Lower leg skin (tissue), 4 donors: Measurements from ENCODE around the gene BLID. TPM values are rescaled to one million over a fixed set of nuclear protein-coding genes. Genes with fewer than 3 reads are reported as not detected.

Source experiments
- DNase-seq, 2 donors: peaks; one replicate each; pipeline ENCODE4 v3.0.0-alpha.2; 2019; ENCODE audit warnings: low spot score in 2 of 2
- H3K4me3 ChIP-seq: fragments of 200-600 bp; sonication (generic); 2 replicates; pipeline ENCODE4 v1.5.1; 2017; ENCODE audit warnings: mild to moderate bottlenecking, low read depth; ENCODE audit not compliant: poor library complexity, severe bottlenecking
- POLR2A ChIP-seq, 2 donors: fragments of 450-650 bp; IDR thresholded peaks; one replicate each; pipeline ENCODE4 v1.6.1; 2016 to 2017; ENCODE audit warnings: antibody characterized with exemption in 2 of 2, mild to moderate bottlenecking in 1 of 2, moderate library complexity in 1 of 2
- WGBS, 2 donors: methylation state at CpG; one replicate each; pipeline ENCODE4 v1.1.5; 2018; 5-methylcytosine and 5-hydroxymethylcytosine counted together
- intact Hi-C: fragments of 100-400 bp; cut with DNase I; formaldehyde crosslinking; loops from one replicate; pipeline ENCODE4 v1.15.0; 2023; ENCODE audit warnings: low total_unique reads
- total RNA-seq, 4 donors: library from RNA; depleted of rRNA; stranded (reverse); fragments of >200 nt; gene quantifications; one replicate each; pipeline ENCODE4 v1.1.0, GENCODE V29; 2016
- TF ChIP-seq, protein P1 (sequence below), 3 donors: fragments of 450-650 bp; IDR thresholded peaks; one replicate each; pipeline ENCODE4 v1.5.1; 2016; ENCODE audit warnings: antibody characterized with exemption in 3 of 3, mild to moderate bottlenecking in 3 of 3, moderate library complexity in 2 of 3

BLID gene
- total RNA-seq, 4 donors from 2014 or later: 0.75 TPM; not detected in 3

DNA sequence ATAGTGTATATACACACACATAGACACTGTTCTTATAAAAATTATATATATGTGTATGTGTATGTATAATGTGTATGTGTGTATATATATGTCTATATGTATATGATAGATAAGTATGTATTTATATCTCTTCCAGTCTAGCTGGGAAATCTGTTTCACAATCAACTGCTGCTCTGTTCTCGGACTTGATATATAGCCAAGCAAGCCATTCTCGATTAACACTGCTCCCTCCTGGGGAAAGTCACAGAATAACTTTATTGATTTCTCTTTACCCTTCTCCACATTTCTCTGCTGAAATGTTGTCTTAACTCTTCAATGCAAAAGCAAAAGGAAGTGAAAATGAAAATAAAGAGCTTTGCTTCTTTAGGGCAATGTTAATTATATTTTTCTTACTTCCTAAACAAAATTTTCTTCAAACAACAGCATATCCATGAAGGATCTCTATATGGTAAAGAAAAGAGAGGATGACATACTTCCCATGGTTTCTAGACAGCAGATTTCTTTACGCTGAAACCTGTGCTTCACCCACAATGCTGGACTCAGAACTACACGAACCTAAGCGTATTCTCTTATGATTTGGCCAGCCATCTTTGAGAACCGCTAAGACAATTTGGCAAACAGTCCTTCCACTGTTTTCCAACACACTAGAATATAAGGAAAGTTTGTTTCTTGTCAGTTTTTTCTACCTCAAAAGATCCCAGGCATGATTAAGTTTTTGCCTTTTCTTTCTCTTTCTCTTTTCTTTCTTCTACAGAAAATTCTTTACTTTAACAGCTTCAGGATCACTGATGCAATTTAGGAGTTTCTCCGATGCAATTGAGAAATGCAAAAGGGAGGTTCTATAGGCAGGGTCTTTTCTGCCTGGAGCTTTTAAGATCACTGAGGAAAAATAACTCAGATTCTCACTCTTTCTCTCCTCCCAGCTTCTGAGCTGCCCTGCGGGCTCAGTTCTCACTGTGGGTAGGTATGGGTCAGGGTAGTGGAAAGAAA, 1.9 kb downstream of the BLID start:
- H3K4me3 ChIP-seq: no peak overlapping the region
- DNase-seq: no peak
- intact Hi-C loops: no loop called here
- TF ChIP-seq, protein P1, sequence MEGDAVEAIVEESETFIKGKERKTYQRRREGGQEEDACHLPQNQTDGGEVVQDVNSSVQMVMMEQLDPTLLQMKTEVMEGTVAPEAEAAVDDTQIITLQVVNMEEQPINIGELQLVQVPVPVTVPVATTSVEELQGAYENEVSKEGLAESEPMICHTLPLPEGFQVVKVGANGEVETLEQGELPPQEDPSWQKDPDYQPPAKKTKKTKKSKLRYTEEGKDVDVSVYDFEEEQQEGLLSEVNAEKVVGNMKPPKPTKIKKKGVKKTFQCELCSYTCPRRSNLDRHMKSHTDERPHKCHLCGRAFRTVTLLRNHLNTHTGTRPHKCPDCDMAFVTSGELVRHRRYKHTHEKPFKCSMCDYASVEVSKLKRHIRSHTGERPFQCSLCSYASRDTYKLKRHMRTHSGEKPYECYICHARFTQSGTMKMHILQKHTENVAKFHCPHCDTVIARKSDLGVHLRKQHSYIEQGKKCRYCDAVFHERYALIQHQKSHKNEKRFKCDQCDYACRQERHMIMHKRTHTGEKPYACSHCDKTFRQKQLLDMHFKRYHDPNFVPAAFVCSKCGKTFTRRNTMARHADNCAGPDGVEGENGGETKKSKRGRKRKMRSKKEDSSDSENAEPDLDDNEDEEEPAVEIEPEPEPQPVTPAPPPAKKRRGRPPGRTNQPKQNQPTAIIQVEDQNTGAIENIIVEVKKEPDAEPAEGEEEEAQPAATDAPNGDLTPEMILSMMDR (IDR thresholded peaks at IDR 0.05): no peak
- TF ChIP-seq POLR2A (IDR thresholded peaks at IDR 0.05): no peak
- 60 to 67% methylated on average over 8 of the region's 8 CpGs for WGBS, 2 donors

DNA sequence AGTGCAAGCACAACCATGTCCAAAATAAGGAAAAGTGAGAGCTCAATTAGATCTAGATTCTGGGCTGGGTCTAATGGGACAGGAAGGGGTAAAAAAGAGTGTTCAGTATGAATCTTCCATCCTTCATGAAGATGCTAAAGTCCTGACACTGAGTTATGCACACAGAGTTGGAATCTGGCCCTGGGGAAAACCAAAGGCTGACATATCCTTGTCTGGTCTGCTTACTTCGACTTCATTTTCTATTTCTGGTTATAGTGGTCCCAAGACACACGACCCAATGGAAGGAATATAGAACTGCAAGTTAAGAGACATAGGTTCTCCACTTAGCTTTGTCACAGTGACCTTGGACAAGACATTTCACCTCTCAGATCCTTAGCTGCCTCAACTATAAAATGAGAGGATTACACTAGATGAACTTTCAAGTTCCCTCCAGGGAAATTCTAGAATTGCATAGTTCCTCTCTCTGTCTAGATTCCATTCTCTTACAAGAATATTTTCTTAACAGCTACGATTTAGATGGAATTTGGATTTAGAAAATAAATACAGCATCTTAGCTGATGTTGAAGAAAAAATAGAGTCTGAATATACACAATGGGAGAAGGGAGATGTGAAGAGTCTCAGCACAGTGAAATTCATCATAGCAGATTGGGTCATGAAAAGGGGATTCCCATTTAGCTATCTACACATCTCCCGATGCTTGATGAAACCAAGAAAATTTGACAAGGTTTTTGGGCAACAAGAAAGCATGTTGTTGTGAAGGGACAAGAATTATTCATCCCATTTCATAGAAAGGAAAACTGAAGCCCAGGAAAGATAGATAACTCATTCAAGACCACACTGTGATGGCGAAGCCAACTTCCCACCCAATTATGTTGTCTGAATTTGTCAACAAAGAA, 3.3 kb downstream of the BLID start:
- WGBS, 2 donors: 59 to 68% methylated on average over 5 of the region's 5 CpGs
- no peak overlapping the region for H3K4me3 ChIP-seq
- DNase-seq: no peak
- intact Hi-C loops: no loop called here
- TF ChIP-seq POLR2A (IDR thresholded peaks at IDR 0.05): no peak
- TF ChIP-seq, protein P1 (IDR thresholded peaks at IDR 0.05): no peak

DNA sequence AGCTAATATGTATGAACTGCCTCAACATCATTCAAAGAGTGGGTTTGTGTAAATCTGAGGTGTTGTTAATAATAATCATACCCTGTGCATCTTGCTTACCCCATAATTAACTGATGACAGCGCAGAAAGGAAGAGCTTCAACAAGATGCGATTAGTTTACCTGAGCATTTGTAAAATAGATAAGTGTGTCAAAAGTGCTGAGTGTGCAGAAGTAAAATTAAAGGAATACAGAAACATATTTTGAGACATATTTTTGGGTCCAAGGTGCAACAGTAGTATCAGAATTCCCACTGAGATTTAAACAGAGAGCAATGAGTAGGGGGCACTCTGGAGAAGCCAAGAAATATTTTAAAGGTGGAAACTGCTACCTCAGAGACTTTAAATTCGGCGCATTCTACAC, 6.1 kb downstream of the BLID start:
- intact Hi-C loops: no loop called here

DNA sequence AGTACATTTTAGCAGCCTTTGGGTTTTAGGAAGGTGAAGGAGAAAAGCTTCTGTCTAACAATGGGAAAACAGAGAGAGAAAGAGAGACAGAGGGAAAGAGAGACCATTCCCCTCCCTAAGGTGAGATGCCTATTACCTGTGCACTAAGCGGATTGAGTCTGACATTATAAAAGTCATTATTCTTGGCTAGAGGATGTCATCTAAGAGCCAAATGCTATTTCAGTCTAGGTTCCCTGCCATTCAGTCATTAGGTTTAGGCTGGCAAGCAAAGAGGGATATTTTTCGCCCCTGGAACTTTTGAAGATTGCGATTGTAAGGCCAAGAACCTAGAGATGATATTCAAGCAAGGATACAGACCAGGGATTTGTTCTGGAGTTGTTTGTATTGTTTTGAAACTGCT, 7.2 kb downstream of the BLID start:
- no peak for TF ChIP-seq POLR2A (IDR thresholded peaks at IDR 0.05)
- TF ChIP-seq, protein P1 (IDR thresholded peaks at IDR 0.05): no peak
- WGBS, 2 donors: 86 to 87% methylated on average over 3 of the region's 3 CpGs
- intact Hi-C loops: no loop called here
- no peak overlapping the region for H3K4me3 ChIP-seq
- no peak for DNase-seq

More for the DNA sequence above, 6.1 kb downstream of the BLID start:
- 93 to 98% methylated on average over 4 of the region's 4 CpGs for WGBS, 2 donors
- DNase-seq: no peak
- no peak overlapping the region for H3K4me3 ChIP-seq
- TF ChIP-seq POLR2A (IDR thresholded peaks at IDR 0.05): no peak
- TF ChIP-seq, protein P1 (IDR thresholded peaks at IDR 0.05): no peak

DNA sequence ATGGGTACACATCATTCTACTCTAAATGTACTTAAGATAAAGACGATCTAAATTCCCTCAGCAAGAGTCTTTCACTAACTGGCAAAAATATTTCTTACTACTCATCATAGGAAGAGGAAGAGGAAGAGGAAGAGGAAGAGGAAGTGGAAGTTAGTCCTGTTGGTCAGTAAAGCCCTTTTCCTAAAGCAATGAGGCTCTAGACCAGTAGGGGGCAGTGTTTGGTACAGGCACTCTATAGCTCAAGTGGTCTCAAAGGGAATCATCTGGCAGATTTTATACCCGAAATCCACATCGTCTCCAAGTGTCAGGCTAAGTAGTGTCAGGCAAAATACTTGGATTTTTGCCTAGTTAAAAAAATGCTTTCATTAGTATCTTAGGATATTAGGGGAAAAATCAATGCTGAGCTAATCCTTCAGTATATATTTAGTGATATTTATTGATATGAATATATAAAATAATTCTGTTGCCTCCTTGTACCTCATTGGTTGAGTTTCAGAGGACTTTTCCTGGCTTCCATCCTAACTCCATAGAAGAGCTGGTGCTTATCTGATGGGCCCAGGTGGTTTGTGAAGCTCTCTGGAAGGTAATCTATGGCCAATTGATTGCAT, 7.7 kb downstream of the BLID start:
- TF ChIP-seq, protein P1 (IDR thresholded peaks at IDR 0.05): no peak
- no peak for TF ChIP-seq POLR2A (IDR thresholded peaks at IDR 0.05)
- no peak overlapping the region for H3K4me3 ChIP-seq
- intact Hi-C loops: no loop called here
- 56 to 57% methylated on average over 3 of the region's 3 CpGs for WGBS, 2 donors
- no peak for DNase-seq
